Kidney (tissue), 14 donors: ENCODE measurements around the gene CTSE. TPM values are rescaled to one million over a fixed set of nuclear protein-coding genes. Genes with fewer than 3 reads are reported as not detected.

ENCODE experiments used
- DNase-seq, 5 donors: peaks; one replicate each; pipeline ENCODE4 v3.0.0-alpha.2; 2013 to 2020
- FAIRE-seq: peaks from 2 replicates; lab custom pipeline; 2012; peaks lifted over from hg19 to GRCh38; lab: Jason Lieb, UNC
- H3K27ac ChIP-seq, 2 donors: one replicate each; pipeline ENCODE4 v1.7.0; 2013; ENCODE audit warnings: low read depth in 2 of 2, low read length in 2 of 2, inconsistent platforms in 1 of 2
- H3K27me3 ChIP-seq: one replicate; pipeline ENCODE4 v1.7.1; 2013; ENCODE audit warnings: low read length, inconsistent platforms; ENCODE audit not compliant: control insufficient read depth, insufficient read depth
- H3K36me3 ChIP-seq, 3 donors: one replicate each; pipeline versions ENCODE4 v1.7.0 to v1.7.1; 2013; ENCODE audit warnings: low read length in 3 of 3, control low read depth in 1 of 3, inconsistent platforms in 1 of 3; ENCODE audit not compliant: insufficient read depth in 3 of 3, control insufficient read depth in 2 of 3
- H3K4me1 ChIP-seq, 3 donors: one replicate each; pipeline versions ENCODE4 v1.7.0 to v1.7.1; 2013; ENCODE audit warnings: low read length in 3 of 3, inconsistent platforms in 1 of 3, low read depth in 1 of 3; ENCODE audit not compliant: control insufficient read depth in 2 of 3, insufficient read depth in 2 of 3
- H3K4me3 ChIP-seq, 3 donors: one replicate each; pipeline versions ENCODE4 v1.7.0 to v1.8.1; 2013; ENCODE audit warnings: low read length in 3 of 3, control low read depth in 1 of 3, inconsistent platforms in 1 of 3
- H3K9ac ChIP-seq, 3 donors: one replicate each; pipeline versions ENCODE4 v1.7.0 to v1.7.1; 2013; ENCODE audit warnings: low read length in 3 of 3, control low read depth in 1 of 3, inconsistent platforms in 1 of 3
- H3K9me3 ChIP-seq, 3 donors: one replicate each; pipeline versions ENCODE4 v1.7.0 to v1.7.1; 2013; ENCODE audit warnings: low read length in 3 of 3, control low read depth in 1 of 3, inconsistent platforms in 1 of 3; ENCODE audit not compliant: control insufficient read depth in 2 of 3, insufficient read depth in 1 of 3
- CTCF ChIP-seq: IDR thresholded peaks from 3 replicates; pipeline ENCODE4 v1.5.1; 2012; ENCODE audit warnings: mild to moderate bottlenecking, moderate library complexity, borderline replicate concordance; ENCODE audit not compliant: insufficient read depth; ENCODE audit errors: extremely low read depth
- intact Hi-C: fragments of 100-400 bp; cut with DNase I; formaldehyde crosslinking; loops from one replicate; pipeline ENCODE4 v1.11.1; 2022
- polyA plus RNA-seq: library from polyadenylated mRNA; stranded (reverse); fragments of 350-450 nt; fragmentation: Illumina TruSeq; extraction: RNeasy Lipid Tissue Mini Kit (QIAGEN cat#74804); gene quantifications from one replicate; pipeline ENCODE4 v1.2.3, GENCODE V29; 2014; ENCODE audit warnings: low read depth, low replicate concordance; ENCODE audit not compliant: insufficient read depth
- total RNA-seq: library from RNA; stranded (reverse); fragmentation: NEBNext Ultra II Directional; extraction: Animal tissue kit (Norgen Biotek cat#: 25700); gene quantifications from one replicate; pipeline ENCODE4 v1.2.1, GENCODE V29; 2021
- donor health status: control.
- donor health status: control.
- donor health status: control.
- donor health status: control.
- donor health status: control.
- donor health status: DM: yes; HTN: yes; CAD: no.
- donor health status: Normal renal cell carcinoma (clear cell type).

The CTSE gene
- total and polyA plus RNA-seq, 2 donors from 2014 or later = 1.6 TPM; not detected in 1

- no peaks in the 10 kb centered on the region for H3K27me3 ChIP-seq
- intact Hi-C loops = no loop called here
- no peak overlapping the region for H3K27ac ChIP-seq
- no peaks in the 10 kb centered on the region for H3K36me3 ChIP-seq
- no peak overlapping the region for H3K9ac ChIP-seq
- FAIRE-seq (no peak), DNase-seq (no peak)
- peaks cover 0 to 4% (median 0%) of the 10 kb centered on the region in 3 donors for H3K4me1 ChIP-seq
- no peak for TF ChIP-seq CTCF
- H3K9me3 ChIP-seq = no peaks in the 10 kb centered on the region
- no peak overlapping the region for H3K4me3 ChIP-seq
These were observed 11.3 kb upstream of the CTSE start for GRCh38 chr1:206035027-206035426.

GRCh38 chr1:206032380-206033140, 8.9 kb upstream of the CTSE start:
- peaks cover 0 to 4% (median 3%) of the 10 kb centered on the region in 3 donors for H3K4me1 ChIP-seq
- TF ChIP-seq CTCF = no peak
- H3K27ac ChIP-seq = no peak overlapping the region
- no peak for FAIRE-seq
- no peaks in the 10 kb centered on the region for H3K36me3 ChIP-seq
- DNase-seq = no peak
- H3K4me3 ChIP-seq = no peak overlapping the region
- intact Hi-C loops = no loop called here
- H3K9me3 ChIP-seq = no peaks in the 10 kb centered on the region
- H3K9ac ChIP-seq = no peak overlapping the region
- no peaks in the 10 kb centered on the region for H3K27me3 ChIP-seq

DNA sequence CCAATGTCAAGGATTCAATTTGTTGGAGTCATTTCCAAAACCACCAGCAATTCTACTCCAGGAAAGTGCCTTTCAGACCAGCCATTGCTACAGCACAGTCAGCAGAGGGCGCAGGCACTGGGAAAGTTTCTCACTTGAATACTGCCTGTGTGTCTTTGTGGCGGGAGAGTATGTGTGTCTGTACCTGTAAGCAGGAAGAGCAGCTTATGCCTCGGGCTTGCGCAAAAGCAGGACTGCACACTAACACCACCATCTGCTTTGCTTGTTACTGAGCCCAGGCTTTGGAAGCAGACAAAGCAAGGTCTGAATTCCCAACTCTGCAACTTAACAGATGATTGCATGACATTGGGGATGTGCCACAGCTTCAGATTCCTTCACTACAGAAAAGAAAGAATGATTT, 7.0 kb upstream of the CTSE start:
- peak; percentile 75 to 87 (median 84) for DNase-seq
- intact Hi-C loops = no loop called here
- H3K36me3 ChIP-seq = no peaks in the 10 kb centered on the region
- peak; percentile 85 for TF ChIP-seq CTCF
- no peak overlapping the region for H3K27ac ChIP-seq
- FAIRE-seq = no peak
- no peaks in the 10 kb centered on the region for H3K27me3 ChIP-seq
- no peak overlapping the region for H3K9ac ChIP-seq
- H3K9me3 ChIP-seq = no peaks in the 10 kb centered on the region
- H3K4me3 ChIP-seq = no peak overlapping the region
- peaks cover 0 to 4% (median 3%) of the 10 kb centered on the region in 3 donors for H3K4me1 ChIP-seq

GRCh38 chr1:206030191-206030590, 6.5 kb upstream of the CTSE start:
- H3K9ac ChIP-seq = no peak overlapping the region
- H3K36me3 ChIP-seq = no peaks in the 10 kb centered on the region
- no peaks in the 10 kb centered on the region for H3K9me3 ChIP-seq
- intact Hi-C loops = no loop called here
- H3K4me3 ChIP-seq = no peak overlapping the region
- FAIRE-seq (no peak), DNase-seq (no peak)
- no peak overlapping the region for H3K27ac ChIP-seq
- TF ChIP-seq CTCF = no peak
- no peaks in the 10 kb centered on the region for H3K27me3 ChIP-seq
- H3K4me1 ChIP-seq = peaks cover 0 to 4% (median 3%) of the 10 kb centered on the region in 3 donors
